Osteoblast (primary cell): ENCODE data around the gene JUP. TPM values are rescaled to one million over a fixed set of nuclear protein-coding genes. Genes with fewer than 3 reads are reported as not detected.
A peak's percentile ranks its signal among the peaks of the same experiment; 100 is the strongest.

Source experiments
- DNase-seq: peaks from one replicate; pipeline ENCODE4 v3.0.0; 2011; ENCODE audit warnings: low spot score, mixed read lengths; ENCODE audit not compliant: insufficient read length; ENCODE audit errors: missing footprints
- H2AFZ ChIP-seq: 2 replicates; pipeline ENCODE4 v1.6.0; 2011; ENCODE audit warnings: mild to moderate bottlenecking, low read length
- H3K27ac ChIP-seq: 2 replicates; pipeline ENCODE4 v1.5.1; 2011; ENCODE audit warnings: mild to moderate bottlenecking, low read depth, low read length, moderate library complexity
- H3K27me3 ChIP-seq: 2 replicates; pipeline ENCODE4 v1.6.0; 2012; ENCODE audit warnings: mild to moderate bottlenecking, control low read depth, inconsistent platforms, low read length, moderate library complexity; ENCODE audit not compliant: insufficient read depth
- H3K36me3 ChIP-seq: 2 replicates; pipeline ENCODE4 v1.5.1; 2011; ENCODE audit warnings: mild to moderate bottlenecking, low read length, control low read depth, moderate library complexity; ENCODE audit not compliant: insufficient read depth
- H3K4me1 ChIP-seq: 2 replicates; pipeline ENCODE4 v1.5.1; 2011; ENCODE audit warnings: mild to moderate bottlenecking, low read length, control low read depth, moderate library complexity; ENCODE audit not compliant: insufficient read depth
- H3K4me2 ChIP-seq: 2 replicates; pipeline ENCODE4 v1.6.0; 2011; ENCODE audit warnings: mild to moderate bottlenecking, low read length; ENCODE audit not compliant: insufficient read depth
- H3K4me3 ChIP-seq: fragments of 200-600 bp; sonication (generic); 3 replicates; pipeline ENCODE4 v1.5.1; 2012; ENCODE audit warnings: mild to moderate bottlenecking, low read length, inconsistent platforms; ENCODE audit not compliant: insufficient read depth
- H3K79me2 ChIP-seq: 2 replicates; pipeline ENCODE4 v1.6.0; 2012; ENCODE audit warnings: mild to moderate bottlenecking, low read length, control low read depth, inconsistent platforms; ENCODE audit not compliant: insufficient read depth
- H3K9me3 ChIP-seq: 2 replicates; pipeline ENCODE4 v1.5.1; 2011; ENCODE audit warnings: low read depth, low read length, control low read depth
- H4K20me1 ChIP-seq: 2 replicates; pipeline ENCODE4 v1.6.0; 2012; ENCODE audit warnings: mild to moderate bottlenecking, low read length, control low read depth; ENCODE audit not compliant: insufficient read depth
- CTCF ChIP-seq: IDR thresholded peaks from 2 replicates; pipeline ENCODE4 v1.5.1; 2011; ENCODE audit warnings: mild to moderate bottlenecking, low read depth, low read length, moderate library complexity; ENCODE audit errors: extremely low read depth
- small RNA-seq: library from RNA; depleted of rRNA; stranded (forward); fragments of <200 nt; gene quantifications from one replicate; pipeline ENCODE3, GENCODE V24; 2012
- total RNA-seq: library from RNA; depleted of rRNA; stranded (reverse); fragments of >200 nt; gene quantifications from 2 replicates; pipeline ENCODE4 v1.2.3, GENCODE V29; 2012

The JUP gene
- total RNA-seq, 1 donor: 24.2 TPM

GRCh38 chr17:41705271-41705991 is 81.1 kb downstream of the JUP start:
- H3K9me3 ChIP-seq: no peaks in the 10 kb centered on the region
- H3K36me3 ChIP-seq: no peaks in the 10 kb centered on the region
- peaks cover 3% of the 10 kb centered on the region for H3K4me1 ChIP-seq
- no peak overlapping the region for H3K4me3 ChIP-seq
- H3K27ac ChIP-seq: no peak overlapping the region
- H3K27me3 ChIP-seq: no peaks in the 10 kb centered on the region
- TF ChIP-seq CTCF: no peak
- DNase-seq: peak; percentile 74
- no peaks in the 10 kb centered on the region for H4K20me1 ChIP-seq
- no peak overlapping the region for H2AFZ ChIP-seq
- H3K79me2 ChIP-seq: no peaks in the 10 kb centered on the region
- H3K4me2 ChIP-seq: peak overlapping the region; percentile 23

Small RNAs within 50 kb of the gene (small RNA-seq; reads per million reads assigned to genes)
- gene RN7SL399P (not detected), gene RNA5SP442 (not detected)

Other genes with a start within 250 kb of the JUP start
- gene KRT9, start 214.7 kb downstream of the JUP start, total RNA-seq: not detected in 2 replicates
- 12.3 and 23.0 TPM in 2 replicates for gene KRT14, start 199.8 kb downstream of the JUP start, total RNA-seq
- 4.3 and 5.6 TPM in 2 replicates for gene KRT16, start 173.9 kb downstream of the JUP start, total RNA-seq
- gene KRT17, start 162.1 kb downstream of the JUP start, total RNA-seq: 4.3 and 4.7 TPM in 2 replicates
- 94.5 and 101 TPM in 2 replicates for gene EIF1, start 97.8 kb downstream of the JUP start, total RNA-seq
- not detected in 2 replicates for gene GAST, start 74.4 kb downstream of the JUP start, total RNA-seq
- under 0.01 TPM in 1 of 2 replicates, not detected in the other for gene HAP1, start 52.1 kb downstream of the JUP start, total RNA-seq
- 59.7 and 66.6 TPM in 2 replicates for gene P3H4, start 25.2 kb upstream of the JUP start, total RNA-seq
- 387 and 396 TPM in 2 replicates for gene FKBP10, start 26.3 kb upstream of the JUP start, total RNA-seq
- gene NT5C3B, start 49.5 kb upstream of the JUP start, total RNA-seq: 69.8 and 70.4 TPM in 2 replicates
- gene KLHL10, start 51.1 kb upstream of the JUP start, total RNA-seq: 0.36 and 0.59 TPM in 2 replicates
- gene KLHL11, start 78.7 kb upstream of the JUP start, total RNA-seq: 28.6 and 34.7 TPM in 2 replicates
- gene ACLY, start 132.2 kb upstream of the JUP start, total RNA-seq: 271 and 273 TPM in 2 replicates
- gene ODAD4, start 143.9 kb upstream of the JUP start, total RNA-seq: 1.1 and 1.5 TPM in 2 replicates
- 87.6 and 96.4 TPM in 2 replicates for gene CNP, start 180.1 kb upstream of the JUP start, total RNA-seq
- gene DNAJC7, start 230.7 kb upstream of the JUP start, total RNA-seq: 75.3 and 76.3 TPM in 2 replicates
- 38.0 and 39.1 TPM in 2 replicates for gene NKIRAS2, start 233.4 kb upstream of the JUP start, total RNA-seq